ENCODE measurements around the gene KIF23. TPM values are rescaled to one million over a fixed set of nuclear protein-coding genes. Genes with fewer than 3 reads are reported as not detected.

Gene KIF23
- total RNA-seq, 2 experiments from 2014 or later: 54.0 to 61.6 TPM

GRCh38 chr15:69403594-69403993 is 10.6 kb upstream of the KIF23 start:
- Histone ChIP-seq H3K27ac (ENCODE audit: low read depth, low read length, poor library complexity, severe bottlenecking) (no peak overlapping the region), H3K4me1 (ENCODE audit: insufficient read depth, low read length, poor library complexity, severe bottlenecking) (no peaks in the 10 kb centered on the region), H3K9me3 (ENCODE audit: low read length) (no peaks in the 10 kb centered on the region), H3K4me2 (ENCODE audit: low read length) (no peak overlapping the region), H2AFZ (ENCODE audit: low read length) (no peak overlapping the region), H3K36me3 (ENCODE audit: insufficient read depth, low read length) (no peaks in the 10 kb centered on the region), H4K20me1 (ENCODE audit: insufficient read depth, low read length) (no peaks in the 10 kb centered on the region), H3K9me2 (ENCODE audit: insufficient read depth, low read length) (no peaks in the 10 kb centered on the region), H3K79me2 (ENCODE audit: insufficient read depth, low read depth, low read length) (no peaks in the 10 kb centered on the region), H3K4me3 (ENCODE audit: low read depth, low read length, poor library complexity, severe bottlenecking) (no peak overlapping the region)
- DNase-seq (ENCODE audit: low spot score): no peak
- CTCF ChIA-PET (ENCODE audit: unreplicated experiment): no interaction called here
- POLR2A ChIA-PET: interaction anchor here (0.7 to 0.8 kb wide), 2 partner anchors 11 to 16 kb away, joined by 3 to 4 read pairs; partner anchors contain the start of gene KIF23
- TF ChIP-seq CTCF (conservative IDR thresholded peaks at IDR 0.05; ENCODE audit: low read length) (no peak), EZH2phosphoT487 (IDR thresholded peaks at IDR 0.05; ENCODE audit: borderline replicate concordance, low read depth, low read length) (no peak)
- no TSS peak for BruUV-seq (replicated peaks)
- intact Hi-C loops (cut with micrococcal nuclease; ENCODE audit: unreplicated experiment): no loop called here

GRCh38 chr15:69405110-69405509 is 9.0 kb upstream of the KIF23 start:
- ChIA-PET CTCF (ENCODE audit: unreplicated experiment) (no interaction called here), POLR2A (interaction anchor here (0.6 kb wide), 1 partner anchor 117 kb away, joined by 3 read pairs; no protein-coding TSS in a partner anchor)
- Histone ChIP-seq H3K27ac (ENCODE audit: low read depth, low read length, poor library complexity, severe bottlenecking) (no peak overlapping the region), H3K36me3 (ENCODE audit: insufficient read depth, low read length) (no peaks in the 10 kb centered on the region), H3K9me3 (ENCODE audit: low read length) (no peaks in the 10 kb centered on the region), H3K4me1 (ENCODE audit: insufficient read depth, low read length, poor library complexity, severe bottlenecking) (no peaks in the 10 kb centered on the region), H3K79me2 (ENCODE audit: insufficient read depth, low read depth, low read length) (no peaks in the 10 kb centered on the region), H4K20me1 (ENCODE audit: insufficient read depth, low read length) (no peaks in the 10 kb centered on the region), H3K4me2 (ENCODE audit: low read length) (no peak overlapping the region), H3K9me2 (ENCODE audit: insufficient read depth, low read length) (no peaks in the 10 kb centered on the region), H3K4me3 (ENCODE audit: low read depth, low read length, poor library complexity, severe bottlenecking) (no peak overlapping the region), H2AFZ (ENCODE audit: low read length) (no peak overlapping the region)
- no TSS peak for BruUV-seq (replicated peaks)
- no peak for DNase-seq (ENCODE audit: low spot score)
- intact Hi-C loops (cut with micrococcal nuclease; ENCODE audit: unreplicated experiment): no loop called here
- TF ChIP-seq EZH2phosphoT487 (IDR thresholded peaks at IDR 0.05; ENCODE audit: borderline replicate concordance, low read depth, low read length) (no peak), CTCF (conservative IDR thresholded peaks at IDR 0.05; ENCODE audit: low read length) (no peak)

- no peak overlapping the region for H3K27ac ChIP-seq (ENCODE audit: low read depth, low read length, poor library complexity, severe bottlenecking)
- no peaks in the 10 kb centered on the region for H3K79me2 ChIP-seq (ENCODE audit: insufficient read depth, low read depth, low read length)
- CTCF ChIA-PET (ENCODE audit: unreplicated experiment): no interaction called here
- BruUV-seq (replicated peaks): no TSS peak
- no peaks in the 10 kb centered on the region for H3K4me1 ChIP-seq (ENCODE audit: insufficient read depth, low read length, poor library complexity, severe bottlenecking)
- TF ChIP-seq CTCF (conservative IDR thresholded peaks at IDR 0.05; ENCODE audit: low read length): no peak
- no peaks in the 10 kb centered on the region for H3K36me3 ChIP-seq (ENCODE audit: insufficient read depth, low read length)
- no peaks in the 10 kb centered on the region for H4K20me1 ChIP-seq (ENCODE audit: insufficient read depth, low read length)
- H3K4me2 ChIP-seq (ENCODE audit: low read length): no peak overlapping the region
- no peak overlapping the region for H3K4me3 ChIP-seq (ENCODE audit: low read depth, low read length, poor library complexity, severe bottlenecking)
- H3K9me2 ChIP-seq (ENCODE audit: insufficient read depth, low read length): no peaks in the 10 kb centered on the region
- no peak overlapping the region for H2AFZ ChIP-seq (ENCODE audit: low read length)
- H3K9me3 ChIP-seq (ENCODE audit: low read length): no peaks in the 10 kb centered on the region
- no peak for DNase-seq (ENCODE audit: low spot score)
- POLR2A ChIA-PET: interaction anchor here (0.6 to 1.7 kb wide), 2 partner anchors 14 to 55 kb away, joined by 3 to 4 read pairs; no protein-coding TSS in a partner anchor
- intact Hi-C loops (cut with micrococcal nuclease; ENCODE audit: unreplicated experiment): no loop called here
Measured at GRCh38 chr15:69407719-69408400, 6.3 kb upstream of the KIF23 start.
